ENCODE data around the gene MT1G.

DNA sequence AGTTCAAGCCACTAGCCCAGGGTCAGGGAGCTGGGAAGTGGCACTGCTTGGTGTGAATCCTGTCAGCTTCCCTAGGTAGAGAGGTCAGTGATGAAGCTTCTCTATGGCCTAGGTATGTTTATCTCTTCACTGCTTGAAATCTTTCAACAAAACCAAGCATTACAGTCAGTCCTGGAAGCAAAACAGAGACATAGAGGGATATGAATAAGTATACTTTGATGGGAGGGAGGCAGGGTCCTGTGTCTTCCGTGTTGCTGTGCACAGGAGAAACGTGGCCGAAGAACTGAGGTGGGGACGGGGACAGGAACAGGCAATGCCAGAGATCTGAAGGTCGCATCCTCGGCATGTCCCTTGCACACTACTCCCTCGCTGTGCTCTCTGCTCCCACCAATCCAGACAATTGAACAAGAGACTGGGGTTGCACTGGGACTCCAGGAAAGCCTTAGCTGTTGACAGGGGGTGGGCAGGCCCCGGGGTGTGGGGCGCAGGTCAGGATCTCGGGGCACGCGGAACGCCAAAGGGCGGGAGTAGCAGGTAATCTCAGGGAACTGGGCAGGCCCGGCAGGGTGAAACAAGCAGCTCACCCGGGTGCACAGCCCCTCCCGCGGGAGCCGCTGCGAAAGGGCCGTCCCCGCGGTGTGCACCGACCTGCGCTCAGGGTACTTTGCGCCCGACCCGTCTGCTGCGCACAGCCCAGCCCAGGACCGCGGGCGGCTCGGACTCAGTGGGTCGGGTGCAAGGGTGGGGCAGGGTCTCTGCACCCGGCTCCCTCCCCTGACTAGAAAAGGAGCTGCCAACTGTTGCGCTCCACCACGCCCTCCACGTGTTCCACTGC, 1.4 kb upstream of the MT1G start, which contains the start of gene MT1H:
- TF ChIP-seq, protein P1, sequence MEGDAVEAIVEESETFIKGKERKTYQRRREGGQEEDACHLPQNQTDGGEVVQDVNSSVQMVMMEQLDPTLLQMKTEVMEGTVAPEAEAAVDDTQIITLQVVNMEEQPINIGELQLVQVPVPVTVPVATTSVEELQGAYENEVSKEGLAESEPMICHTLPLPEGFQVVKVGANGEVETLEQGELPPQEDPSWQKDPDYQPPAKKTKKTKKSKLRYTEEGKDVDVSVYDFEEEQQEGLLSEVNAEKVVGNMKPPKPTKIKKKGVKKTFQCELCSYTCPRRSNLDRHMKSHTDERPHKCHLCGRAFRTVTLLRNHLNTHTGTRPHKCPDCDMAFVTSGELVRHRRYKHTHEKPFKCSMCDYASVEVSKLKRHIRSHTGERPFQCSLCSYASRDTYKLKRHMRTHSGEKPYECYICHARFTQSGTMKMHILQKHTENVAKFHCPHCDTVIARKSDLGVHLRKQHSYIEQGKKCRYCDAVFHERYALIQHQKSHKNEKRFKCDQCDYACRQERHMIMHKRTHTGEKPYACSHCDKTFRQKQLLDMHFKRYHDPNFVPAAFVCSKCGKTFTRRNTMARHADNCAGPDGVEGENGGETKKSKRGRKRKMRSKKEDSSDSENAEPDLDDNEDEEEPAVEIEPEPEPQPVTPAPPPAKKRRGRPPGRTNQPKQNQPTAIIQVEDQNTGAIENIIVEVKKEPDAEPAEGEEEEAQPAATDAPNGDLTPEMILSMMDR (IDR thresholded peaks at IDR 0.05; ENCODE audit: low read length): no peak
- no peak for TF ChIP-seq EZH2phosphoT487 (IDR thresholded peaks at IDR 0.05; ENCODE audit: low read length)
